NCI-H2227 (cell line): Measurements from ENCODE around the gene TAP1.
A peak's percentile ranks its signal among the peaks of the same experiment; 100 is the strongest.

Source experiments
- DNase-seq: peaks from one replicate; lab custom pipeline; 2025; ENCODE audit not compliant: unreplicated experiment; lab: John Stamatoyannopoulos, UW

The TAP1 gene

GRCh38 chr6:32842021-32842650 lies 11.4 kb downstream of the TAP1 start:
- no peak for DNase-seq

GRCh38 chr6:32840604-32841246 lies 12.8 kb downstream of the TAP1 start:
- DNase-seq: no peak

- DNase-seq: no peak
Observed at GRCh38 chr6:32839356-32839755, 14.1 kb downstream of the TAP1 start.

GRCh38 chr6:32838114-32838958 lies 15.2 kb downstream of the TAP1 start, which contains the start of gene TAP2:
Gene TAP2, minus strand, starts transcription at chr6:32838739. Its CDS starts 506 bp downstream, at chr6:32838233.
- DNase-seq: peak; percentile 95

GRCh38 chr6:32837651-32838113 lies 15.8 kb downstream of the TAP1 start:
- DNase-seq: no peak

GRCh38 chr6:32836873-32837272 lies 16.6 kb downstream of the TAP1 start:
- no peak for DNase-seq

- no peak for DNase-seq
Observed at GRCh38 chr6:32835167-32835893, 18.2 kb downstream of the TAP1 start.

GRCh38 chr6:32833664-32834063 lies 19.8 kb downstream of the TAP1 start:
- DNase-seq: no peak

GRCh38 chr6:32832535-32832934 lies 21.0 kb downstream of the TAP1 start:
- no peak for DNase-seq

- DNase-seq: no peak
Observed at GRCh38 chr6:32830936-32831335, 22.6 kb downstream of the TAP1 start.

- DNase-seq: no peak
Observed at GRCh38 chr6:32830017-32830416, 23.5 kb downstream of the TAP1 start.

- DNase-seq: no peak
Observed at GRCh38 chr6:32829495-32829894, 24.0 kb downstream of the TAP1 start.

GRCh38 chr6:32827025-32827424 lies 26.5 kb downstream of the TAP1 start:
- no peak for DNase-seq

- DNase-seq: peak; percentile 27
Observed at GRCh38 chr6:32825966-32826365, 27.5 kb downstream of the TAP1 start.

- no peak for DNase-seq
Observed at GRCh38 chr6:32819729-32820128, 33.8 kb downstream of the TAP1 start.

- no peak for DNase-seq
Observed at GRCh38 chr6:32818867-32819266, 34.6 kb downstream of the TAP1 start.

GRCh38 chr6:32816746-32817204 lies 36.7 kb downstream of the TAP1 start, which contains the start of gene HLA-DOB:
Gene HLA-DOB, minus strand, starts transcription at chr6:32817002. Its CDS starts 51 bp downstream, at chr6:32816951.
- no peak for DNase-seq

- DNase-seq: no peak
Observed at GRCh38 chr6:32815996-32816395, 37.5 kb downstream of the TAP1 start.

- DNase-seq: no peak
Observed at GRCh38 chr6:32815115-32815514, 38.4 kb downstream of the TAP1 start.

- DNase-seq: no peak
Observed at GRCh38 chr6:32814145-32814544, 39.4 kb downstream of the TAP1 start.

- no peak for DNase-seq
Observed at GRCh38 chr6:32809171-32809570, 44.3 kb downstream of the TAP1 start.
